Vagina (tissue), 2 donors: Measurements from ENCODE around the gene ADAT3.
"Not testable (repeated sequence)": the region's sequence is repeated elsewhere in the genome, so short reads cannot be mapped to it uniquely, and the experiment has no call there.

ENCODE experiments used
- CTCF ChIP-seq, 3 experiments: fragments of 450-650 bp in 2 of 3; fragments of 200-600 bp in 1 of 3; sonication (generic) in 1 of 3; IDR thresholded peaks; one replicate each; pipeline ENCODE4 v1.5.1; 2017 to 2019; ENCODE audit warnings: antibody characterized with exemption in 3 of 3, mild to moderate bottlenecking in 2 of 3, moderate library complexity in 2 of 3
- POLR2A ChIP-seq, 2 donors: fragments of 450-650 bp; IDR thresholded peaks; one replicate each; pipeline ENCODE4 v1.6.1; 2017; ENCODE audit warnings: antibody characterized with exemption in 2 of 2, mild to moderate bottlenecking in 2 of 2, moderate library complexity in 2 of 2
- POLR2AphosphoS5 ChIP-seq, 2 donors: sonication (generic); formaldehyde crosslinking; IDR thresholded peaks; one replicate each; pipeline ENCODE4 v1.9.0; 2017; ENCODE audit warnings: antibody characterized with exemption in 2 of 2, mild to moderate bottlenecking in 2 of 2, low read depth in 1 of 2; ENCODE audit not compliant: insufficient read depth in 1 of 2

DNA sequence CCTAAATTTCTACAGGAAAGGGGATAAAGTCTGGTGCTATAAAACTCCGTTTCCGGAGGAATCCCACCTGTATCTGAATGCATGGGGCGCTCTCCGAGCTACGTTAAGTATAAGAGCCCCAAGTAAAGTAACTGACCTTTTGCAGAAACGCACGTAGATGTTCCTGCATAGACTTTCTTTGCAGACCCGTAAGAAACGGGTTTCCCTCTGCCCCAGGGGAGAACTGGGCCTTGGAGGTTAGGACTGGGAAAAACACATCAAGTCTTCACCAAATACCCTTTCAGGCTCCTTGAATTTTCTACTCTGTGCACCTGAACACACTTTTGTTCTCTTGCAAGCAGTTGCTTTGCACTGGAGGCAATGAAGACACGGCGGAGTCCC is 29.9 kb upstream of the ADAT3 start:
- not testable (repeated sequence) for TF ChIP-seq CTCF (IDR thresholded peaks at IDR 0.05); POLR2AphosphoS5 (IDR thresholded peaks at IDR 0.05; ENCODE audit: insufficient read depth in 1 of 2, low read depth in 1 of 2); POLR2A (IDR thresholded peaks at IDR 0.05)
